T-cell (primary cell): ENCODE data around the gene NPW. TPM values are rescaled to one million over a fixed set of nuclear protein-coding genes. Genes with fewer than 3 reads are reported as not detected.

Source experiments
- ATAC-seq, 4 experiments: fragments of 200-7000 bp in 3 of 4; fragments of 150-1000 bp in 1 of 4; cut with Tn5 transposase; replicated peaks in 1 of 4; 1 replicate in 3 of 4; 2 replicates in 1 of 4; pipeline ENCODE4 v1.10.0; 2021; ENCODE audit warnings: moderate library complexity in 3 of 4, mild to moderate bottlenecking in 2 of 4, moderate number of reproducible peaks in 1 of 4
- CTCF ChIA-PET, 2 donors: fragments of 300-600 bp; sonication (Branson Sonifier 250); formaldehyde crosslinking; loops; one replicate each; lab custom pipeline; 2022; ENCODE audit warnings: antibody characterized with exemption in 2 of 2; lab: Charles Lee
- POLR2A ChIA-PET, 2 donors: fragments of 300-600 bp; sonication (Branson Sonifier 250); formaldehyde crosslinking; loops; one replicate each; lab custom pipeline; 2022; ENCODE audit warnings: antibody characterized with exemption in 2 of 2; lab: Charles Lee
- DNase-seq, 35 experiments: peaks; one replicate each; pipeline versions ENCODE4 v3.0.0 to v3.0.0-alpha.2; 2013 to 2023
- H3K27ac ChIP-seq: one replicate; pipeline ENCODE4 v1.5.1; 2013; ENCODE audit warnings: low read length
- H3K27me3 ChIP-seq, 2 experiments: replicated peaks in 1 of 2; 1 replicate in 1 of 2; 2 replicates in 1 of 2; pipeline versions ENCODE4 v1.6.1 to v1.7.0; 2013; ENCODE audit warnings: low read length in 1 of 2, mixed read lengths in 1 of 2; ENCODE audit not compliant: control insufficient read depth in 2 of 2, insufficient read depth in 2 of 2; ENCODE audit errors: extremely low read depth in 1 of 2
- H3K36me3 ChIP-seq, 2 donors: 1 replicate in 1 of 2; 2 replicates in 1 of 2; pipeline versions ENCODE4 v1.6.1 to v1.7.0; 2013; ENCODE audit warnings: low read length in 1 of 2; ENCODE audit not compliant: control insufficient read depth in 2 of 2, insufficient read depth in 1 of 2; ENCODE audit errors: extremely low read depth in 1 of 2
- H3K4me1 ChIP-seq, 2 experiments: 1 replicate in 1 of 2; 2 replicates in 1 of 2; pipeline versions ENCODE4 v1.6.1 to v1.7.0; 2013; ENCODE audit warnings: low read length in 2 of 2, mixed read lengths in 1 of 2; ENCODE audit not compliant: insufficient read depth in 2 of 2, control insufficient read depth in 1 of 2; ENCODE audit errors: extremely low read depth in 1 of 2
- H3K4me3 ChIP-seq, 2 donors: 1 replicate in 1 of 2; 2 replicates in 1 of 2; pipeline versions ENCODE4 v1.5.1 to v1.7.0; 2013; ENCODE audit warnings: mild to moderate bottlenecking in 2 of 2, low read length in 1 of 2, moderate library complexity in 1 of 2; ENCODE audit not compliant: control insufficient read depth in 1 of 2; ENCODE audit errors: extremely low read depth in 1 of 2
- H3K9me3 ChIP-seq: 2 replicates; pipeline ENCODE4 v1.7.0; 2013
- H3K27ac Mint-ChIP-seq, 2 donors: one replicate each; pipeline ENCODE4 v1.8.0; 2020 to 2021; ENCODE audit warnings: mild to moderate bottlenecking in 2 of 2, mixed read lengths in 2 of 2
- H3K27me3 Mint-ChIP-seq, 2 donors: one replicate each; pipeline ENCODE4 v1.8.0; 2021 to 2022; ENCODE audit warnings: mixed read lengths in 2 of 2
- H3K36me3 Mint-ChIP-seq: one replicate; pipeline ENCODE4 v1.8.0; 2021; ENCODE audit warnings: mixed read lengths
- H3K4me1 Mint-ChIP-seq, 3 donors: one replicate each; pipeline ENCODE4 v1.8.0; 2020 to 2022; ENCODE audit warnings: mixed read lengths in 3 of 3, mild to moderate bottlenecking in 1 of 3
- H3K4me3 Mint-ChIP-seq, 3 donors: one replicate each; pipeline ENCODE4 v1.8.0; 2020 to 2022; ENCODE audit warnings: mild to moderate bottlenecking in 3 of 3, mixed read lengths in 3 of 3, moderate library complexity in 3 of 3
- H3K9me3 Mint-ChIP-seq, 3 donors: one replicate each; pipeline ENCODE4 v1.8.0; 2020 to 2022; ENCODE audit warnings: mixed read lengths in 3 of 3
- WGBS: methylation state at CpG from one replicate; pipeline ENCODE4 v1.1.5; 2013; ENCODE audit warnings: missing lambda C conversion rate; ENCODE audit not compliant: insufficient coverage; 5-methylcytosine and 5-hydroxymethylcytosine counted together
- total RNA-seq, 35 experiments: library from RNA in 6 of 35; stranded (reverse) in 6 of 35; fragments of 120-200 nt in 1 of 35; gene quantifications; one replicate each; pipeline versions ENCODE4 v1.2.1 to v1.2.4 and lab custom pipeline; 2013 to 2026

Gene NPW
- total RNA-seq, 5 donors from 2014 or later (not counting 1 experiment from before 2014, with no cell fraction given) = 0.43 to 0.44 TPM; not detected in 3

DNA sequence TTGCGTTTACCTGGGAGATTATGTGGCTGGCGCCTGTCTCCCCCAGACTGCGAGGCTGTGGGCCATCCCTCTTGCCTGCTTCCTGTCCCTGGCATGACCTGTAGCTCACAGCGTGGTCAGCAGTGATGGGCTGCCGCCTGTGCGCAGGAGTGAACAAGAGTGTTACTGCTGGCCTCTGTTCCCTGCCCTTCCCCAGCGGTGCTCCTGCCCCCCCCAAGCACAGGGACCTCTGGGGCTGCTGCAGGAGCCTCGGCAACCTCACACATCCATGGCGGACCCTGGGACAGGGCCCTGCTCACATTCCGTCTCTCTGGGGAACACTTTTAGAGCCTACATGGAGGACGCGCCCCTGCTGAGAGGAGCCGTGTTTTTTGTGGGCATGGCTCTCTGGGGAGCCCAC lies 38.8 kb downstream of the NPW start:
- Histone ChIP-seq H3K4me1 (no peaks in the 10 kb centered on the region), H3K27ac (no peak overlapping the region), H3K36me3 (peaks cover 35 to 71% of the 10 kb centered on the region in 2 donors), H3K9me3 (no peaks in the 10 kb centered on the region), H3K27me3 (no peaks in the 10 kb centered on the region), H3K4me3 (no peak overlapping the region)
- ChIA-PET CTCF (no interaction called here), POLR2A (no interaction called here)
- H3K9me3 Mint-ChIP-seq = no peaks in the 10 kb centered on the region
- WGBS = 98% methylated on average over 11 of the region's 13 CpGs
- no peak for ATAC-seq
- DNase-seq = no peak
- peaks cover 7% of the 10 kb centered on the region for H3K36me3 Mint-ChIP-seq
- H3K27ac Mint-ChIP-seq = no peak overlapping the region
- H3K4me1 Mint-ChIP-seq = no peaks in the 10 kb centered on the region
- no peak overlapping the region for H3K4me3 Mint-ChIP-seq
- H3K27me3 Mint-ChIP-seq = no peaks in the 10 kb centered on the region

DNA sequence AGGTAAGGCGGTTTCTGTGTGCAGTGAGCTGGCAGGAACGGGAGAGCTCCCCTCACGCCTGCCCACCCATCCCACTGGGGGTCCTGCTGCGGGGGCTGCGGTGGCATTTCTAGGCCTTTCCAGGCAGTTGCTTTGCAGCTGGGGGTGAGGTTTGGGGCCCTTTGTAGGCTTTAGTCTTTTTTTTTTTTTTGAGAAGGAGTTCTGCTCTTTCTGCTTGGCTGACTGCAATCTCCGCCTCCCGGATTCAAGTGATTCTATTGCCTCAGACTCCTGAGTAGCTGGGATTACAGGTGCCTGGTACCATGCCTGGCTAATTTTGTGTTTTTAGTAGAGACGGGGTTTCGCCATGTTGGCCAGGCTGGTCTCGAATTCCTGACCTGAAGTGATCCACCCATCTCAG lies 39.3 kb downstream of the NPW start:
- POLR2A ChIA-PET = no interaction called here

DNA sequence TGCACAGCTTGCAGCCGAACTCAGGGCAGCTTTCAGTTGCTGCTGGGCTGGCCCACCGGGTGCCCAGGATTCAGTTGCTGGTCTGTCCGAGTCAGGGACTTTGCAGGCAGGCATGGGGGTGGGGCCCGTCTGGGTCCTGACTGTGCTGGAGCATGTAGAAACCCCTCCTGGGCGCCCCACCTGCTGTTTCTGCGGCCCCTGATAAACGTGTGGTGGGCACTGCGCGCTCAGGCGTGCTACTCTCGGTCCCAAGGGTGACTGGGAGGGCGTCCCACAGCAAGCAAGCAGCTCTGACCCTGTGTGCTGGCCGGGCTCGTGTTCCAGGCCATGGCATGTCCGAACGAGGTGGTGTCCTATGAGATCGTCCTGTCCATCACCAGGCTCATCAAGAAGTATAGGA lies 40.8 kb downstream of the NPW start:
- Histone ChIP-seq H3K27ac (no peak overlapping the region), H3K4me1 (peaks cover 0 to 1% of the 10 kb centered on the region in 2 experiments), H3K9me3 (no peaks in the 10 kb centered on the region), H3K4me3 (no peak overlapping the region), H3K36me3 (peaks cover 40 to 67% of the 10 kb centered on the region in 2 donors), H3K27me3 (no peaks in the 10 kb centered on the region)
- no peaks in the 10 kb centered on the region for H3K9me3 Mint-ChIP-seq
- no peaks in the 10 kb centered on the region for H3K27me3 Mint-ChIP-seq
- H3K27ac Mint-ChIP-seq = no peak overlapping the region
- no peaks in the 10 kb centered on the region for H3K4me1 Mint-ChIP-seq
- H3K36me3 Mint-ChIP-seq = peaks cover 10% of the 10 kb centered on the region
- ChIA-PET CTCF (no interaction called here), POLR2A (interaction anchor here in 1 of 2 donors (0.5 kb wide), 1 partner anchor 219 kb away, joined by 4 read pairs; no protein-coding TSS in a partner anchor)
- DNase-seq = no peak
- no peak overlapping the region for H3K4me3 Mint-ChIP-seq
- WGBS = 89% methylated on average over 17 of the region's 17 CpGs
- ATAC-seq = no peak

More for the DNA sequence above, 39.3 kb downstream of the NPW start:
- H3K9me3 ChIP-seq = no peaks in the 10 kb centered on the region
- no peaks in the 10 kb centered on the region for H3K4me1 Mint-ChIP-seq
- H3K4me3 ChIP-seq = no peak overlapping the region
- no peak overlapping the region for H3K27ac Mint-ChIP-seq
- peaks cover 10% of the 10 kb centered on the region for H3K36me3 Mint-ChIP-seq
- H3K4me1 ChIP-seq = no peaks in the 10 kb centered on the region
- no peaks in the 10 kb centered on the region for H3K27me3 Mint-ChIP-seq
- no peak overlapping the region for H3K4me3 Mint-ChIP-seq
- H3K9me3 Mint-ChIP-seq = no peaks in the 10 kb centered on the region
- ATAC-seq (no peak), DNase-seq (no peak)
- H3K27ac ChIP-seq = no peak overlapping the region
- CTCF ChIA-PET = interaction anchor here in 1 of 2 donors (0.7 kb wide), 1 partner anchor 29 kb away, joined by 11 read pairs; no protein-coding TSS in a partner anchor
- H3K36me3 ChIP-seq = peaks cover 39 to 71% of the 10 kb centered on the region in 2 donors
- H3K27me3 ChIP-seq = no peaks in the 10 kb centered on the region
- 100% methylated on average over 1 of the region's 10 CpGs for WGBS

DNA sequence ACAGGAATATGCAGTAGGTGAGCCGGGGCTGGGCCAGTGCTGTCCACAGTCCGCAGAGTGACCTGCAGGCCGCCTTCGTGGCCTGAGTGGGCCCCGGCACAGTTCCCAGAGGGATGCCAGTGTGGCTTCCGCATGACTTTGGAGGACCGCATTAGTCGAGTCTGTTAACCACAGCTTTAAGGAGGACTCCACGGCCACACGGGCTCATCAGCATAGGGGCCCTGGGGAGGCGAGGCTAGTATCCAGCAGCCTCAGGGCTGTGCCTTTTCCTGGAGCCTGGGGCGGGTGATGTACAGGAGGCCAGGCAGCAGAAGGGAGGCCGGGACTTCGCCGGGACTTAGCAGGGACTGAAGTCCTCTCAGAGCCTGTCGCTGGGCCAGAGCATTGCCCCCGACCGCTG lies 41.4 kb downstream of the NPW start:
- H3K9me3 Mint-ChIP-seq = no peaks in the 10 kb centered on the region
- Histone ChIP-seq H3K27me3 (no peaks in the 10 kb centered on the region), H3K9me3 (no peaks in the 10 kb centered on the region), H3K4me1 (peaks cover 0 to 5% of the 10 kb centered on the region in 2 experiments), H3K4me3 (no peak overlapping the region), H3K27ac (no peak overlapping the region), H3K36me3 (peaks cover 46 to 71% of the 10 kb centered on the region in 2 donors)
- ChIA-PET CTCF (no interaction called here), POLR2A (no interaction called here)
- no peaks in the 10 kb centered on the region for H3K4me1 Mint-ChIP-seq
- no peak for ATAC-seq
- H3K27me3 Mint-ChIP-seq = no peaks in the 10 kb centered on the region
- H3K36me3 Mint-ChIP-seq = peaks cover 10% of the 10 kb centered on the region
- 97% methylated on average over 17 of the region's 18 CpGs for WGBS
- H3K4me3 Mint-ChIP-seq = no peak overlapping the region
- no peak overlapping the region for H3K27ac Mint-ChIP-seq
- no peak for DNase-seq

DNA sequence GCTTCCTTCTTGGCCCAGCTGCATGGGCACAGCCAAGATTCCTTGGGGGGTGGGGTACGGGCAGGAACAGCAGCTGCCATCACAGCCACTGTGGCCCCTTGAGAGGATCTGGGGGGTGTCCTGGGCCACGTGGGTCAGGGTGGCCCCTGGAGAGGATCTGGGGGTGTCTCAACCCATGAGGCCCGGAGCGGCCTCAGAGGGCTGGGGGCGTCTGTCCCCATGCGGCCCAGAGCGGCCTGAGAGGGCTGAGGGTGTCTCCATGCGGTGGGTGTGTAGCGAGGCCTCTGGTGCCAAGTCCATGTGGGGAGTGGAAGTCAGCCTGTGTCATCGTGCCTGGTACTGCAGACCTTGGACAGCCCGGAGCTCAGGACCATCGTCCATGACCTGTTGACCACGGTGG lies 41.9 kb downstream of the NPW start:
- H3K4me3 ChIP-seq = no peak overlapping the region
- Mint-ChIP-seq H3K9me3 (no peaks in the 10 kb centered on the region), H3K36me3 (peaks cover 13% of the 10 kb centered on the region), H3K4me1 (no peaks in the 10 kb centered on the region), H3K27me3 (no peaks in the 10 kb centered on the region), H3K27ac (no peak overlapping the region), H3K4me3 (no peak overlapping the region)
- POLR2A ChIA-PET = no interaction called here
- no peaks in the 10 kb centered on the region for H3K27me3 ChIP-seq
- no peak for DNase-seq
- no peak overlapping the region for H3K27ac ChIP-seq
- peaks cover 47 to 70% of the 10 kb centered on the region in 2 donors for H3K36me3 ChIP-seq
- WGBS = 95% methylated on average over 13 of the region's 13 CpGs
- no peak for ATAC-seq
- no peaks in the 10 kb centered on the region for H3K9me3 ChIP-seq
- CTCF ChIA-PET = no interaction called here
- peaks cover 0 to 5% of the 10 kb centered on the region in 2 experiments for H3K4me1 ChIP-seq

DNA sequence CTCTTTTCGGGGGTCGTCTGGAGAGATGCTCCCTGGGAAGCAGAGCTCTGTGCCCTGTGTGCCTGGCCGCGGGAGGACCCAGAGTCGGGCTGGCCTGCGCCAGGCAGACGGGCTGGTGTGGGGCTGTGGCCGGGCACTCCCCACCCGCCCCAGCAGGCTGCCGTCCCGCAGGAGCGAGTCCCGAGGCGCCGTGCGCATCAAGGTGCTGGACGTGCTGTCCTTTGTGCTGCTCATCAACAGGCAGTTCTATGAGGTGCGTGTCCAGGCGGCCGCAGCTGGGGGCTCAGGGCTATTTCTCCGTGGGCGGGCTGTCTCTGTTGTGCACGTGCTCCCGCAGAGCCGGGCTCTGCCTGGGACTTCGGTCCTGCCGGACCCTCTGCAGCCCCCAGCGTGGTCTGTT lies 43.2 kb downstream of the NPW start:
- Mint-ChIP-seq H3K9me3 (no peaks in the 10 kb centered on the region), H3K4me3 (no peak overlapping the region), H3K27me3 (no peaks in the 10 kb centered on the region), H3K4me1 (no peaks in the 10 kb centered on the region), H3K36me3 (peaks cover 15% of the 10 kb centered on the region), H3K27ac (no peak overlapping the region)
- no peak for ATAC-seq
- Histone ChIP-seq H3K36me3 (peaks cover 43 to 64% of the 10 kb centered on the region in 2 donors), H3K4me3 (no peak overlapping the region), H3K27ac (no peak overlapping the region), H3K27me3 (no peaks in the 10 kb centered on the region), H3K9me3 (no peaks in the 10 kb centered on the region), H3K4me1 (peaks cover 0 to 5% of the 10 kb centered on the region in 2 experiments)
- ChIA-PET CTCF (interaction anchor here in 1 of 2 donors (0.6 kb wide), 1 partner anchor 23 kb away, joined by 3 read pairs; no protein-coding TSS in a partner anchor), POLR2A (no interaction called here)
- no peak for DNase-seq
- WGBS = 98% methylated on average over 26 of the region's 28 CpGs

DNA sequence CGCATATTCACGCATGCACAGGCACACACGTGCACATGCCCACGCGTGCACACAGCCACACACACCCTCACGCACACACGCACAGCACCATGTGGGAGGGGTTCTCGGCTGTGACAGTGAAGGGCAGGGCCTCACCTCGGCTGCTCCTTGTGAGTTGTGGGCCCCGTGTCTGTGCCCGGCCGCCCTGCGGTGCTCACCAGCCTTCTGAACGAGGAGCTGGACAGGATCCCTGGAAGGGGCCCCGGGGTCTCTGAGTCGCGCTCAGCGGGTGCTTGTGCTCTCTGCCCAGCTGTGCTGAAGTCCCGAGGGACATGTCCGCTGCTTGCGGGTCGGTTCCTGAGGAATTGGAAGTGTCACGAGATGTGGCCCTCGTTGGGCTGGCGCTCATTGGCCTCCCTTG lies 44.3 kb downstream of the NPW start:
- H3K4me1 Mint-ChIP-seq = no peaks in the 10 kb centered on the region
- Histone ChIP-seq H3K4me3 (no peak overlapping the region), H3K27me3 (no peaks in the 10 kb centered on the region), H3K4me1 (peaks cover 0 to 5% of the 10 kb centered on the region in 2 experiments), H3K9me3 (no peaks in the 10 kb centered on the region), H3K27ac (no peak overlapping the region), H3K36me3 (peaks cover 41 to 61% of the 10 kb centered on the region in 2 donors)
- no peak overlapping the region for H3K27ac Mint-ChIP-seq
- no peaks in the 10 kb centered on the region for H3K9me3 Mint-ChIP-seq
- DNase-seq (no peak), ATAC-seq (no peak)
- no peaks in the 10 kb centered on the region for H3K27me3 Mint-ChIP-seq
- H3K36me3 Mint-ChIP-seq = peaks cover 21% of the 10 kb centered on the region
- ChIA-PET CTCF (no interaction called here), POLR2A (no interaction called here)
- WGBS = 95% methylated on average over 15 of the region's 25 CpGs
- no peak overlapping the region for H3K4me3 Mint-ChIP-seq
